Spleen (tissue), 11 donors: ENCODE data around the gene TMEM18. TPM values are rescaled to one million over a fixed set of nuclear protein-coding genes. Genes with fewer than 3 reads are reported as not detected.

Experiments
- DNase-seq: peaks from one replicate; pipeline ENCODE4 v3.0.0-alpha.2; 2020
- H3K27ac ChIP-seq, 8 donors: fragments of 200-600 bp; sonication (generic) in 7 of 8; 1 replicate in 4 of 8; 2 replicates in 4 of 8; pipeline versions ENCODE4 v1.5.0 to v1.8.0; 2016 to 2021; ENCODE audit warnings: inconsistent platforms in 4 of 8, mild to moderate bottlenecking in 4 of 8, moderate library complexity in 1 of 8
- H3K27me3 ChIP-seq, 7 donors: fragments of 200-600 bp; sonication (generic) in 6 of 7; replicated peaks in 1 of 7; 1 replicate in 4 of 7; 2 replicates in 3 of 7; pipeline versions ENCODE4 v1.5.0 to v1.8.0; 2016 to 2021; ENCODE audit warnings: inconsistent platforms in 3 of 7, mild to moderate bottlenecking in 1 of 7
- H3K36me3 ChIP-seq, 6 donors: fragments of 200-600 bp; sonication (generic) in 5 of 6; 1 replicate in 4 of 6; 2 replicates in 2 of 6; pipeline versions ENCODE4 v1.5.0 to v1.8.0; 2016 to 2021; ENCODE audit warnings: inconsistent platforms in 2 of 6
- H3K4me1 ChIP-seq, 6 donors: fragments of 200-600 bp; sonication (generic) in 5 of 6; 1 replicate in 3 of 6; 2 replicates in 3 of 6; pipeline versions ENCODE4 v1.5.0 to v1.8.0; 2016 to 2021; ENCODE audit warnings: inconsistent platforms in 3 of 6
- H3K4me3 ChIP-seq, 8 donors: fragments of 200-600 bp; sonication (generic) in 7 of 8; 1 replicate in 4 of 8; 2 replicates in 4 of 8; pipeline versions ENCODE4 v1.5.0 to v1.8.0; 2016 to 2021; ENCODE audit warnings: inconsistent platforms in 4 of 8, mild to moderate bottlenecking in 4 of 8, moderate library complexity in 2 of 8
- H3K9me3 ChIP-seq, 8 donors: fragments of 200-600 bp; sonication (generic) in 7 of 8; 1 replicate in 4 of 8; 2 replicates in 4 of 8; pipeline versions ENCODE4 v1.5.0 to v1.8.0; 2016 to 2021; ENCODE audit warnings: inconsistent platforms in 4 of 8
- POLR2A ChIP-seq, 3 donors: fragments of 450-650 bp; IDR thresholded peaks; one replicate each; pipeline ENCODE4 v1.5.1; 2017; ENCODE audit warnings: antibody characterized with exemption in 3 of 3, mild to moderate bottlenecking in 1 of 3
- POLR2AphosphoS5 ChIP-seq, 3 donors: sonication (generic); formaldehyde crosslinking; IDR thresholded peaks; one replicate each; pipeline ENCODE4 v1.5.1; 2017; ENCODE audit warnings: antibody characterized with exemption in 3 of 3
- WGBS, 5 donors: extraction: QIAGEN DNeasy Blood & Tissue Kit in 3 of 5; methylation state at CpG; one replicate each; pipeline versions ENCODE4 v1.1.5 to v1.1.7; 2013 to 2018; 5-methylcytosine and 5-hydroxymethylcytosine counted together
- intact Hi-C: fragments of 100-400 bp; cut with DNase I; formaldehyde crosslinking; loops from one replicate; pipeline ENCODE4 v1.15.0; 2023; ENCODE audit warnings: low total_unique reads
- polyA plus RNA-seq, 3 donors: library from polyadenylated mRNA; stranded (reverse); fragments of 200-250 nt; gene quantifications; one replicate each; pipeline ENCODE4 v1.2.1, GENCODE V29; 2013
- total RNA-seq, 7 donors: library from RNA; depleted of rRNA in 3 of 7; stranded (reverse); fragments of >200 nt in 3 of 7; fragmentation: NEBNext Ultra II Directional in 4 of 7; extraction: Animal tissue kit (Norgen Biotek cat#: 25700) in 4 of 7; gene quantifications; one replicate each; pipeline versions ENCODE4 v1.1.0 to v1.2.1, GENCODE V29; 2016 to 2021
- TF ChIP-seq, protein P1 (sequence below), 11 experiments: fragments of 200-600 bp in 7 of 11; fragments of 450-650 bp in 4 of 11; sonication (generic) in 4 of 11; IDR thresholded peaks in 8 of 11; conservative IDR thresholded peaks in 3 of 11; 1 replicate in 7 of 11; 2 replicates in 4 of 11; pipeline versions ENCODE4 v1.4.0 to v1.8.0; 2016 to 2021; ENCODE audit warnings: antibody characterized with exemption in 11 of 11, inconsistent platforms in 4 of 11, mild to moderate bottlenecking in 1 of 11
- donor health status: healthy with polysubstance abuse.
- donor health status: DM: no; HTN: no; CAD: no; lungs with moderate emphysema.
- donor health status: DM: no; HTN: no; CAD: no.
- donor health status: Bipolar disorder and iron deficiency.
- donor health status: healthy.
- donor health status: DM: no; HTN: no; CAD: no.
- donor health status: DM: yes; HTN: yes; CAD: no.

The TMEM18 gene
- total and polyA plus RNA-seq, 10 donors, result 20.0 to 29.3 (median 22.6) TPM

DNA sequence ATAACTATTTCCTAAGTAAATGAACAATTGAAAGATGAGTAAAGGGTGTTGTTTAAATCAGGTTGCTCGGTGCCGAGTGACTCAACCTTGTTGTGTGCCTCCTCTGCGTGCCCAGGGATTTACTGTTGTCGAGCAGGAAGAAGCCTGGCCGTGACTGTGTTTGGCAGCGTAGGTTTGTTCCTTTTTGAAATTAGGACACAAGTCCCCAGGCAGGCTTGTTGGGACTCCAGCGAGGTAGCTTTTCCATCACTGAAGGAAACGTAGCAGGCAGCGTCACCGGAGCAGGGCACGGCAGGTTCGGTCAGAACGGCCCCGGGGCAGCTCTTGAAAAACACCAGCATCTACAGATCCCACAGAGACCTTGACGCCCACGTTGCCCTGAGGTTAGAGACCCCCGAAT, 48.6 kb downstream of the TMEM18 start:
- H3K4me3 ChIP-seq, result no peak overlapping the region
- no peaks in the 10 kb centered on the region for H3K36me3 ChIP-seq
- peaks cover 0 to 8% (median 0%) of the 10 kb centered on the region in 8 donors for H3K9me3 ChIP-seq
- no peak for TF ChIP-seq POLR2AphosphoS5 (IDR thresholded peaks at IDR 0.05)
- TF ChIP-seq POLR2A (IDR thresholded peaks at IDR 0.05), result no peak
- TF ChIP-seq, protein P1, sequence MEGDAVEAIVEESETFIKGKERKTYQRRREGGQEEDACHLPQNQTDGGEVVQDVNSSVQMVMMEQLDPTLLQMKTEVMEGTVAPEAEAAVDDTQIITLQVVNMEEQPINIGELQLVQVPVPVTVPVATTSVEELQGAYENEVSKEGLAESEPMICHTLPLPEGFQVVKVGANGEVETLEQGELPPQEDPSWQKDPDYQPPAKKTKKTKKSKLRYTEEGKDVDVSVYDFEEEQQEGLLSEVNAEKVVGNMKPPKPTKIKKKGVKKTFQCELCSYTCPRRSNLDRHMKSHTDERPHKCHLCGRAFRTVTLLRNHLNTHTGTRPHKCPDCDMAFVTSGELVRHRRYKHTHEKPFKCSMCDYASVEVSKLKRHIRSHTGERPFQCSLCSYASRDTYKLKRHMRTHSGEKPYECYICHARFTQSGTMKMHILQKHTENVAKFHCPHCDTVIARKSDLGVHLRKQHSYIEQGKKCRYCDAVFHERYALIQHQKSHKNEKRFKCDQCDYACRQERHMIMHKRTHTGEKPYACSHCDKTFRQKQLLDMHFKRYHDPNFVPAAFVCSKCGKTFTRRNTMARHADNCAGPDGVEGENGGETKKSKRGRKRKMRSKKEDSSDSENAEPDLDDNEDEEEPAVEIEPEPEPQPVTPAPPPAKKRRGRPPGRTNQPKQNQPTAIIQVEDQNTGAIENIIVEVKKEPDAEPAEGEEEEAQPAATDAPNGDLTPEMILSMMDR (IDR thresholded peaks at IDR 0.05 in 8 of 11, conservative IDR thresholded peaks at IDR 0.05 in 3 of 11), result no peak
- intact Hi-C loops, result no loop called here
- whole genome bisulfite sequencing, 5 donors, result 68 to 85% (median 74%) methylated on average over 16 to 17 of the region's 17 CpGs
- H3K27me3 ChIP-seq, result no peaks in the 10 kb centered on the region
- no peak for DNase-seq
- H3K27ac ChIP-seq, result no peak overlapping the region
- no peaks in the 10 kb centered on the region for H3K4me1 ChIP-seq

DNA sequence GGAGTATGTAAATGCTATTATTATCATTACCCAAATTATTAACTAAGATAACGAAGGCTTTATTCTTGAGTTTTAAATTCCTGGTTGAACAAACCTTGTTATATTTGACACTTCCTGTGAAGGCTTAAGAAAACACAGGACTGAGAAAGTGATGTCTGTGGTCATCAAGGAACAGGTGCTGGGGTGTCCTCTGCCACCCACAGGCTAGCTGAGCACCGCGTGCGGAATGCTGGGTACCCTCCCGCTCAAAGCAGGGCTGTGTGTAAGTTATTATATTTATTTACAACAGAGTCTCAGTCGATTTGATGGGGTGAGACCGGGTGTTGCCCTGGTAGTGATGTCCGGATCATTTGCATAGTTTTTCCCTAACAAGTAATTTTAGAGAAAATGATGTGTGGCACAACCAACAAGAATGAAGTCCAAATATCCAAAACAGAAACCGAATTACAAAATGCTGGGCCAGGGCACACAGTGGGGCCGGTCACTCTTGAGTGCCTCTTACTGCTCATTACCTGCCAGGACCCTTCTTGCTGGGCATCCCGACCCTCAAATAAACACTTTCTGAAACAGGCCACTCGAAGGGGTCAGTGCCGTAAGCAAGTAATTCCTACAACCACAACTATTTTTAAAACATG, 49.2 kb downstream of the TMEM18 start:
- intact Hi-C loops, result no loop called here
- no peak for TF ChIP-seq POLR2AphosphoS5 (IDR thresholded peaks at IDR 0.05)
- TF ChIP-seq, protein P1 (IDR thresholded peaks at IDR 0.05 in 8 of 11, conservative IDR thresholded peaks at IDR 0.05 in 3 of 11), result no peak
- TF ChIP-seq POLR2A (IDR thresholded peaks at IDR 0.05), result no peak
- H3K27me3 ChIP-seq, result no peaks in the 10 kb centered on the region
- 86 to 92% (median 86%) methylated on average over 13 of the region's 13 CpGs for WGBS, 5 donors
- no peak overlapping the region for H3K27ac ChIP-seq
- H3K4me1 ChIP-seq, result no peaks in the 10 kb centered on the region
- H3K36me3 ChIP-seq, result no peaks in the 10 kb centered on the region
- DNase-seq, result no peak
- peaks cover 0 to 8% (median 0%) of the 10 kb centered on the region in 8 donors for H3K9me3 ChIP-seq
- no peak overlapping the region for H3K4me3 ChIP-seq

DNA sequence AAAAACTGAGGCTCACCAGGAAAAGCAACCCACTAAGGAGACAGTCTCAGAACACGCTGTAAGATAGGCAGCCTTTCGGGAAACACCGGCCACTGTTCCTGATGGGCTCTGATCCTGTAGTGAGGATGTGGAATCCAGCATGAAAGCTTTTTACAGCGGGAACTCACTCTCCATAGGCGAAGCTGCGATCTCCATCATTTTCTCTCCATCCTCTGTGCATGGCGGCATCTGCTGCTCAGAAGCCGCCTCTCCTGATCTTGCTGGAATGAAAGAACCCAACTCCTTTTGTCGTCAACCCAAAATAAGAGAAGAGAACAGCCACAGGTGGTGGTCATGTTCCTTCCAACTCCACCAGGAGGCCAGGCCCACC, 49.9 kb downstream of the TMEM18 start:
- DNase-seq, result no peak

More for the DNA sequence above, 49.9 kb downstream of the TMEM18 start:
- H3K4me3 ChIP-seq, result no peak overlapping the region
- H3K27ac ChIP-seq, result no peak overlapping the region
- no peaks in the 10 kb centered on the region for H3K4me1 ChIP-seq
- TF ChIP-seq POLR2A (IDR thresholded peaks at IDR 0.05) (no peak), POLR2AphosphoS5 (IDR thresholded peaks at IDR 0.05) (no peak)
- TF ChIP-seq, protein P1 (IDR thresholded peaks at IDR 0.05 in 8 of 11, conservative IDR thresholded peaks at IDR 0.05 in 3 of 11), result no peak
- 91 to 96% (median 92%) methylated on average over 9 of the region's 9 CpGs for WGBS, 5 donors
- H3K27me3 ChIP-seq, result no peaks in the 10 kb centered on the region
- H3K9me3 ChIP-seq, result peaks cover 0 to 8% (median 0%) of the 10 kb centered on the region in 8 donors
- no peaks in the 10 kb centered on the region for H3K36me3 ChIP-seq
- intact Hi-C loops, result no loop called here
